ENCODE measurements around the gene LRRC36. TPM values are rescaled to one million over a fixed set of nuclear protein-coding genes. Genes with fewer than 3 reads are reported as not detected.

Gene LRRC36
- total and polyA plus RNA-seq, 4 donors: 2.1 to 103 (median 16.6) TPM

DNA sequence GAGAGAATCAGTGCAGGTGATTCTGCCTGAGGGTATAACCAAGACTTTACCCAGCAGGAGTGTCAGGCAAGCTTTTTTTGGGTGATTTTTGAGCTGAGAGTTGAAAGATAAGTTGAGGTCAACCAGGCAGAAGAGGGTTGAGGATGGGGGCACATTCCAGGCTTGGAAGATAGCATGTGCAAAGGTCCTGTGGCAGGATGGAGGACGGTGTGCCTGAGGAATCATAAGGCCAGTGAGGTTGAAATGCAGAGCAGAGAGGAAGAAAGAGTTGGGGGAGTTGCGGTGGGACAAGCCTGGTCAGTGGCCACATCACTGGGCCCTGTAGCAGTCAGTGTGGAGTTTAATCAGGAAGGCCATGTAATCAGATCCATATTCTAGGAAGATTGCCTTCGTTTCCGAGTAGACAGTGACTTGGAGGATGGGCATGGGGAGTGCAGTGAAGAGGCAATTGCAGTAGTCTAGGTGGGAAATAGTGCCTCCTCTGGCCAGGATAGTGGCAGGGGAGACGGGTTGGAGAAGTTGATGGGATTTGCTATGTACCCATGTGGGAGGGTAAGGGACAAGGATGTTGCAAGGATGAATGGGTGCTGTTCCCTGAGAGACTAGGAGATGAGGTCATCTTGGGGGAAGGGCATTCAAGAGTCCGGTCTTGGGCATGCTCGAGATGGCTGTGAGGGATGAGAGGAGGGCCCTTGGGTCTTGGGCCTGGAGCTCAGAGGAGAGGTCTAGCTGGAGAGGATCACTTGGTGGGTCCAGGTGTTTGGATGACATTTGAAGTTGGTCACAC lies 43.4 kb upstream of the LRRC36 start:
- no peak for DNase-seq
- no peak overlapping the region for H3K9ac ChIP-seq (ENCODE audit: insufficient read depth in 1 of 2, low read length in 2 of 2)

GRCh38 chr16:67283826-67284555 lies 42.6 kb upstream of the LRRC36 start:
- no peak overlapping the region for H3K9ac ChIP-seq (ENCODE audit: insufficient read depth in 1 of 2, low read length in 2 of 2)
- H3K4me1 ChIP-seq (ENCODE audit: control insufficient read depth in 5 of 5, insufficient read depth in 5 of 5, low read length in 5 of 5): peaks cover 0 to 9% (median 5%) of the 10 kb centered on the region in 5 donors
- H3K27me3 ChIP-seq (ENCODE audit: control insufficient read depth in 3 of 3, insufficient read depth in 3 of 3, low read length in 2 of 3): no peaks in the 10 kb centered on the region
- H3K4me3 ChIP-seq: no peak overlapping the region
- 94 to 97% methylated on average over 21 of the region's 21 CpGs for WGBS, 2 donors
- H3K36me3 ChIP-seq (ENCODE audit: control insufficient read depth in 4 of 4, insufficient read depth in 4 of 4, low read length in 4 of 4): peaks cover 0 to 7% (median 0%) of the 10 kb centered on the region in 4 donors
- no peak for TF ChIP-seq CTCF (IDR thresholded peaks at IDR 0.05; ENCODE audit: control extremely low read depth, extremely low read depth)
- no peaks in the 10 kb centered on the region for H3K9me3 ChIP-seq (ENCODE audit: control insufficient read depth in 4 of 4, insufficient read depth in 3 of 4, low read length in 3 of 4)
- DNase-seq (no peak), ATAC-seq (ENCODE audit: insufficient read depth, low FRiP score) (no peak)
- no peak overlapping the region for H3K27ac ChIP-seq (ENCODE audit: low read depth in 1 of 2, low read length in 1 of 2)

More for the DNA sequence above, 43.4 kb upstream of the LRRC36 start:
- H3K4me3 ChIP-seq: no peak overlapping the region
- ATAC-seq (ENCODE audit: insufficient read depth, low FRiP score): no peak
- H3K27me3 ChIP-seq (ENCODE audit: control insufficient read depth in 3 of 3, insufficient read depth in 3 of 3, low read length in 2 of 3): no peaks in the 10 kb centered on the region
- H3K36me3 ChIP-seq (ENCODE audit: control insufficient read depth in 4 of 4, insufficient read depth in 4 of 4, low read length in 4 of 4): peaks cover 0 to 7% (median 0%) of the 10 kb centered on the region in 4 donors
- 91 to 94% methylated on average over 7 of the region's 7 CpGs for WGBS, 2 donors
- H3K27ac ChIP-seq (ENCODE audit: low read depth in 1 of 2, low read length in 1 of 2): no peak overlapping the region
- peaks cover 0 to 15% (median 5%) of the 10 kb centered on the region in 5 donors for H3K4me1 ChIP-seq (ENCODE audit: control insufficient read depth in 5 of 5, insufficient read depth in 5 of 5, low read length in 5 of 5)
- no peaks in the 10 kb centered on the region for H3K9me3 ChIP-seq (ENCODE audit: control insufficient read depth in 4 of 4, insufficient read depth in 3 of 4, low read length in 3 of 4)
- TF ChIP-seq CTCF (IDR thresholded peaks at IDR 0.05; ENCODE audit: control extremely low read depth, extremely low read depth): no peak

GRCh38 chr16:67284699-67285646 lies 41.6 kb upstream of the LRRC36 start:
- 79 to 88% methylated on average over 32 to 34 of the region's 34 CpGs for WGBS, 2 donors
- Histone ChIP-seq H3K27me3 (ENCODE audit: control insufficient read depth in 3 of 3, insufficient read depth in 3 of 3, low read length in 2 of 3) (no peaks in the 10 kb centered on the region), H3K4me1 (ENCODE audit: control insufficient read depth in 5 of 5, insufficient read depth in 5 of 5, low read length in 5 of 5) (peaks cover 0 to 5% (median 0%) of the 10 kb centered on the region in 5 donors), H3K9me3 (ENCODE audit: control insufficient read depth in 4 of 4, insufficient read depth in 3 of 4, low read length in 3 of 4) (no peaks in the 10 kb centered on the region), H3K36me3 (ENCODE audit: control insufficient read depth in 4 of 4, insufficient read depth in 4 of 4, low read length in 4 of 4) (peaks cover 0 to 7% (median 0%) of the 10 kb centered on the region in 4 donors), H3K4me3 (no peak overlapping the region), H3K27ac (ENCODE audit: low read depth in 1 of 2, low read length in 1 of 2) (no peak overlapping the region), H3K9ac (ENCODE audit: insufficient read depth in 1 of 2, low read length in 2 of 2) (no peak overlapping the region)
- peak in 2 of 3 donors; percentile 35 to 54 for DNase-seq
- no peak for TF ChIP-seq CTCF (IDR thresholded peaks at IDR 0.05; ENCODE audit: control extremely low read depth, extremely low read depth)
- peak; percentile 70 for ATAC-seq (ENCODE audit: insufficient read depth, low FRiP score)
